ENCODE measurements around the gene RAB34. TPM values are rescaled to one million over a fixed set of nuclear protein-coding genes. Genes with fewer than 3 reads are reported as not detected.
"Not testable (repeated sequence)": the region's sequence is repeated elsewhere in the genome, so short reads cannot be mapped to it uniquely, and the experiment has no call there.

The RAB34 gene
- polyA plus RNA-seq, 3 donors: 185 to 200 (median 193) TPM

GRCh38 chr17:28746611-28747050, 29.0 kb upstream of the RAB34 start:
- DNase-seq (ENCODE audit: low read depth in 3 of 3, low spot score in 2 of 3): no peak

GRCh38 chr17:28745786-28746411, 28.2 kb upstream of the RAB34 start:
- no peak for DNase-seq (ENCODE audit: low read depth in 3 of 3, low spot score in 2 of 3)

- peak in 1 of 3 donors; percentile 65 for DNase-seq (ENCODE audit: low read depth in 3 of 3, low spot score in 2 of 3)
Observed at GRCh38 chr17:28744972-28745785, 27.5 kb upstream of the RAB34 start.

- no peak for DNase-seq (ENCODE audit: low read depth in 3 of 3, low spot score in 2 of 3)
Observed at GRCh38 chr17:28744104-28744971, 26.7 kb upstream of the RAB34 start.

- DNase-seq (ENCODE audit: low read depth in 3 of 3, low spot score in 2 of 3): peak in 2 of 3 donors; percentile 76 to 81
Observed at GRCh38 chr17:28743243-28744103, 25.8 kb upstream of the RAB34 start, which contains the start of gene TRAF4. TRAF4 (plus strand) TSS chr17:28744011; CDS start chr17:28744113, 102 bp downstream.

- no peak for DNase-seq (ENCODE audit: low read depth in 3 of 3, low spot score in 2 of 3)
Observed at GRCh38 chr17:28741358-28742349, 24.0 kb upstream of the RAB34 start.

GRCh38 chr17:28740406-28741357, 23.0 kb upstream of the RAB34 start:
- no peak for DNase-seq (ENCODE audit: low read depth in 3 of 3, low spot score in 2 of 3)

- no peak for DNase-seq (ENCODE audit: low read depth in 3 of 3, low spot score in 2 of 3)
Observed at GRCh38 chr17:28738680-28739384, 21.2 kb upstream of the RAB34 start.

GRCh38 chr17:28737770-28738679, 20.4 kb upstream of the RAB34 start:
- no peak for DNase-seq (ENCODE audit: low read depth in 3 of 3, low spot score in 2 of 3)

GRCh38 chr17:28737316-28737715, 19.6 kb upstream of the RAB34 start:
- DNase-seq (ENCODE audit: low read depth in 3 of 3, low spot score in 2 of 3): no peak

- not testable (repeated sequence) for DNase-seq (ENCODE audit: low read depth in 3 of 3, low spot score in 2 of 3)
Observed at GRCh38 chr17:28735913-28736769, 18.5 kb upstream of the RAB34 start.

- DNase-seq (ENCODE audit: low read depth in 3 of 3, low spot score in 2 of 3): no peak
Observed at GRCh38 chr17:28735242-28735722, 17.6 kb upstream of the RAB34 start.

GRCh38 chr17:28734712-28735241, 17.1 kb upstream of the RAB34 start:
- DNase-seq (ENCODE audit: low read depth in 3 of 3, low spot score in 2 of 3): no peak

GRCh38 chr17:28733346-28733745, 15.7 kb upstream of the RAB34 start:
- no peak for DNase-seq (ENCODE audit: low read depth in 3 of 3, low spot score in 2 of 3)

GRCh38 chr17:28729950-28730330, 12.3 kb upstream of the RAB34 start:
- DNase-seq (ENCODE audit: low read depth in 3 of 3, low spot score in 2 of 3): no peak
